PC-9 (cell line): Measurements from ENCODE around the gene RB1. TPM values are rescaled to one million over a fixed set of nuclear protein-coding genes. Genes with fewer than 3 reads are reported as not detected.

Experiments used
- BruUV-seq: library from RNA; stranded (reverse); fragments of 400-500 nt; replicated peaks from 2 replicates; lab custom pipeline; 2021; lab: Mats Ljungman, UMichigan
- CTCF ChIA-PET: fragments of 300-600 bp; sonication (Branson Sonifier 250); formaldehyde crosslinking; loops from one replicate; lab custom pipeline; 2022; ENCODE audit warnings: antibody characterized with exemption; lab: Charles Lee
- POLR2A ChIA-PET: fragments of 300-600 bp; sonication (Branson Sonifier 250); formaldehyde crosslinking; loops from one replicate; lab custom pipeline; 2022; ENCODE audit warnings: antibody characterized with exemption; ENCODE audit not compliant: unreplicated experiment; lab: Charles Lee
- DNase-seq, 2 experiments: peaks; one replicate each; pipeline versions ENCODE4 v3.0.0 to v3.0.0-alpha.2; 2015 to 2022; ENCODE audit warnings: mixed read lengths in 1 of 2
- H2AFZ ChIP-seq: fragments of 200-600 bp; sonication (generic); 2 replicates; pipeline ENCODE4 v1.8.1; 2017; ENCODE audit warnings: antibody characterized with exemption
- H3F3A ChIP-seq: fragments of 200-600 bp; sonication (generic); 2 replicates; pipeline ENCODE4 v1.8.1; 2017; ENCODE audit warnings: antibody characterized with exemption, mild to moderate bottlenecking, low read depth; ENCODE audit not compliant: insufficient read depth
- H3K27ac ChIP-seq: fragments of 200-600 bp; sonication (generic); 2 replicates; pipeline ENCODE4 v1.6.1; 2016; ENCODE audit warnings: mixed run types
- H3K27me3 ChIP-seq: fragments of 200-600 bp; sonication (generic); 2 replicates; pipeline ENCODE4 v1.6.1; 2016; ENCODE audit warnings: low read depth, mixed run types; ENCODE audit not compliant: insufficient read depth
- H3K36me3 ChIP-seq: fragments of 200-600 bp; sonication (generic); 2 replicates; pipeline ENCODE4 v1.6.1; 2016; ENCODE audit warnings: low read depth, mixed run types
- H3K4me1 ChIP-seq: fragments of 200-600 bp; sonication (generic); replicated peaks from 2 replicates; pipeline ENCODE4 v1.6.1; 2016; ENCODE audit warnings: mixed run types; ENCODE audit not compliant: insufficient read depth
- H3K4me2 ChIP-seq: fragments of 200-600 bp; sonication (generic); 2 replicates; pipeline ENCODE4 v1.6.1; 2017; ENCODE audit warnings: mixed run types
- H3K4me3 ChIP-seq: fragments of 200-600 bp; sonication (generic); 2 replicates; pipeline ENCODE4 v1.6.1; 2016; ENCODE audit warnings: mixed run types
- H3K79me2 ChIP-seq: fragments of 200-600 bp; sonication (generic); 2 replicates; pipeline ENCODE4 v1.6.1; 2017; ENCODE audit warnings: low read depth, mixed run types
- H3K9me2 ChIP-seq: fragments of 200-600 bp; sonication (generic); 2 replicates; pipeline ENCODE4 v1.8.1; 2017; ENCODE audit warnings: mild to moderate bottlenecking; ENCODE audit not compliant: insufficient read depth
- H3K9me3 ChIP-seq: fragments of 200-600 bp; sonication (generic); 2 replicates; pipeline ENCODE4 v1.8.1; 2016; ENCODE audit warnings: low read depth; ENCODE audit not compliant: insufficient read depth
- H4K20me1 ChIP-seq: fragments of 200-600 bp; sonication (generic); 2 replicates; pipeline ENCODE4 v1.8.1; 2017; ENCODE audit not compliant: insufficient read depth
- CTCF ChIP-seq: fragments of 200-600 bp; sonication (generic); conservative IDR thresholded peaks from 2 replicates; pipeline ENCODE4 v1.6.1; 2017; ENCODE audit warnings: mixed run types, antibody characterized with exemption, mild to moderate bottlenecking, moderate library complexity
- EZH2 ChIP-seq: fragments of 200-600 bp; sonication (generic); IDR thresholded peaks from 2 replicates; pipeline ENCODE4 v1.8.0; 2017; ENCODE audit warnings: antibody characterized with exemption, low read depth
- intact Hi-C: fragments of 100-400 bp; cut with micrococcal nuclease; formaldehyde crosslinking; loops from one replicate; pipeline ENCODE4 v1.10.0; 2022; ENCODE audit not compliant: unreplicated experiment
- total RNA-seq: library from RNA; stranded (reverse); gene quantifications from 2 replicates; pipeline ENCODE4 v1.2.3, GENCODE V29; 2021

RB1 gene
- total RNA-seq, 1 experiment from 2014 or later = 23.7 TPM

GRCh38 chr13:48493851-48494250 lies 190.3 kb downstream of the RB1 start:
- Histone ChIP-seq H2AFZ (no peak overlapping the region), H3K27me3 (no peaks in the 10 kb centered on the region), H3K36me3 (no peaks in the 10 kb centered on the region), H3K4me3 (no peak overlapping the region), H3K9me3 (no peaks in the 10 kb centered on the region), H3K79me2 (no peaks in the 10 kb centered on the region), H3K4me1 (0 out of 2 replicates have a peak, but pooled peaks cover 4% of the 10 kb centered on the region), H3K9me2 (no peaks in the 10 kb centered on the region), H4K20me1 (no peaks in the 10 kb centered on the region), H3K27ac (no peak overlapping the region), H3F3A (peaks cover 5% of the 10 kb centered on the region; the same call in 1 of the 2 replicates), H3K4me2 (no peak overlapping the region)
- ChIA-PET CTCF (no interaction called here), POLR2A (no interaction called here)
- intact Hi-C loops = no loop called here
- DNase-seq = peak in 1 of 2 experiments; percentile 39
- TF ChIP-seq EZH2 = no peak
- TF ChIP-seq CTCF = no peak
- BruUV-seq = no TSS peak

GRCh38 chr13:48494874-48495273 lies 191.3 kb downstream of the RB1 start:
- Histone ChIP-seq H3K27ac (no peak overlapping the region), H3K4me3 (no peak overlapping the region), H4K20me1 (no peaks in the 10 kb centered on the region), H3K4me1 (0 out of 2 replicates have a peak, but pooled peaks cover 4% of the 10 kb centered on the region), H3F3A (peaks cover 5% of the 10 kb centered on the region; the same call in 1 of the 2 replicates), H2AFZ (no peak overlapping the region), H3K27me3 (no peaks in the 10 kb centered on the region), H3K9me2 (no peaks in the 10 kb centered on the region), H3K79me2 (no peaks in the 10 kb centered on the region), H3K9me3 (no peaks in the 10 kb centered on the region), H3K4me2 (no peak overlapping the region), H3K36me3 (no peaks in the 10 kb centered on the region)
- BruUV-seq = no TSS peak
- intact Hi-C loops = no loop called here
- CTCF ChIA-PET = no interaction called here
- TF ChIP-seq EZH2 (no peak), CTCF (no peak)
- POLR2A ChIA-PET = interaction anchor here (0.6 kb wide), 1 partner anchor 468 kb away, joined by 4 read pairs; no protein-coding TSS in a partner anchor
- no peak for DNase-seq

- no peak overlapping the region for H2AFZ ChIP-seq
- no peaks in the 10 kb centered on the region for H4K20me1 ChIP-seq
- TF ChIP-seq CTCF (no peak), EZH2 (no peak)
- H3K4me2 ChIP-seq = no peak overlapping the region
- no peaks in the 10 kb centered on the region for H3K9me2 ChIP-seq
- H3K27ac ChIP-seq = no peak overlapping the region
- no peaks in the 10 kb centered on the region for H3K9me3 ChIP-seq
- ChIA-PET POLR2A (no interaction called here), CTCF (no interaction called here)
- intact Hi-C loops = no loop called here
- DNase-seq = no peak
- no peaks in the 10 kb centered on the region for H3K79me2 ChIP-seq
- no peaks in the 10 kb centered on the region for H3K27me3 ChIP-seq
- H3K36me3 ChIP-seq = no peaks in the 10 kb centered on the region
- no TSS peak for BruUV-seq
- peaks cover 15% of the 10 kb centered on the region for H3K4me1 ChIP-seq
- H3K4me3 ChIP-seq = no peak overlapping the region
- peaks cover 14% of the 10 kb centered on the region for H3F3A ChIP-seq
Observed at GRCh38 chr13:48496271-48497161, 193.0 kb downstream of the RB1 start.
